NCI-H774 (cell line): ENCODE data around the gene APIP.
"Not testable (repeated sequence)": the region's sequence is repeated elsewhere in the genome, so short reads cannot be mapped to it uniquely, and the experiment has no call there.

Experiments
- DNase-seq: peaks from one replicate; lab custom pipeline; 2025; lab: John Stamatoyannopoulos, UW

APIP gene

DNA sequence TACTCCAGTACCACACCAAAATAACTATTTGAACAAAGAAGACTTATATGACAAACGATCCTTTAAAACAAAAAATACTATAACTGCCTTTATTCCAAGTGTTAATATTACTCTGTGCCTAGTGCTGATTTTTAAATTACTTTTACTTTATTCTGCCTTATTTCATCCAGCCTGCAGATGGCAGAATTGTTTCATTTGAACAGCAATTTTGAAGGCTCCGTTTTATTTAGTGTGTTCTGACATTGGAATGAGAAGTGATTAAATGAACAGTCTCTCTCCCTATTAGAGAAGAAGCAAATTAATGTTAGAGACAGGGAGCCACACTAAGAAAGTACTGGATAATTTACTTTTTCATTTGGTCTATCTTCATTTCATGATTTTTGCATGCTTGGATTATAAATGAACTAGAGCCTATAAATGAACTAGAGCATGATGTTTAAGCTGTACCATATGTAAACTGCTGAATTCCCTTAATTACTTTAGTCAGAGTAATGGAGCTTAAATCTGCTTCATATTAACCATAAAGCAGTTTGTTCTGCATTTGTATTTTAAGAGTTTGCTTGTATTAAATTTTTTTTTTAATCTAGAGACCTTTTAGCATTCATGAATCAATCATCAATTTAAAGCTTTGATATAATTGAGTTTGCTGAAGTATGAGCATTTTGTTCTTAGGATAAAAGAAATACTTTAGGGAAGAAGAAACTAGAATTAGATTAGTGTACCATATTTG, 10.1 kb upstream of the APIP start:
- no peak for DNase-seq

DNA sequence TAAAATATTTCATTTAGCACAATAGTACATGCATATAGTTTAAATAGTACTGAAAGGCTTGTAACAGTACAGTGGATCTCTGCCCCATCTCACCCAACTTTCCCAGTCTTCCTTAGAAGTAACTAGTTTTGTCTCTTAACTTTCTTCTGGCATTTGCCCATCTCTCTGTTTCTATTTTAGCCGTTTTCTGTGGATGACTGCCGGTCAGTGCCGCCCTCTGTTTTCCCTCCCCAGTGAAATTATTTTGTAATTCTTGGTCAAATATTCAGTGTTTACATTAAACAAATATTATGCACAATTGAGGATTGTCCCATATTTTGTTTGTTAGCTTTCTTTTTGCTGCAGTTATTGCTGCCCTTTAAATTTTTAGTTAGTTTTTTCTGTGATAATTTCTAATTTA, 8.5 kb upstream of the APIP start:
- DNase-seq = no peak

DNA sequence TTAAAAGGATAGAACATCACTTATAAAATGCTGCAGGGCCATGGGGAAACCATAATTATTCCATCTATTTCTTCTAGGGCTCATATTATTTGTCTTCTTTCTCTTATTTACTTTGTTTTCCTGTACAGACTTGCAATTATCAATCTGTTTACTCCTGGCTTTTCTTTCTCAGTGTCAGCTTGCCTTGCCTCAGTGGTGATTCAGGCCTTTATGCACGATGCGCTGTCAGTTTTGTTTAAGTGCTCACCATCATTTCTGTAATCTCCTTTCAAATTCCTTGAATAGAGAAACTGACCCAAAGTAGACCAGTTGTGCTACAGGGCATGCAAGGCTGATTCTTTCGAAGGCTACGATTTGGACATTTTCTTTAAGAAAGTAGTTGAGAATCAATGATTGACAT, 5.0 kb upstream of the APIP start:
- DNase-seq = no peak

DNA sequence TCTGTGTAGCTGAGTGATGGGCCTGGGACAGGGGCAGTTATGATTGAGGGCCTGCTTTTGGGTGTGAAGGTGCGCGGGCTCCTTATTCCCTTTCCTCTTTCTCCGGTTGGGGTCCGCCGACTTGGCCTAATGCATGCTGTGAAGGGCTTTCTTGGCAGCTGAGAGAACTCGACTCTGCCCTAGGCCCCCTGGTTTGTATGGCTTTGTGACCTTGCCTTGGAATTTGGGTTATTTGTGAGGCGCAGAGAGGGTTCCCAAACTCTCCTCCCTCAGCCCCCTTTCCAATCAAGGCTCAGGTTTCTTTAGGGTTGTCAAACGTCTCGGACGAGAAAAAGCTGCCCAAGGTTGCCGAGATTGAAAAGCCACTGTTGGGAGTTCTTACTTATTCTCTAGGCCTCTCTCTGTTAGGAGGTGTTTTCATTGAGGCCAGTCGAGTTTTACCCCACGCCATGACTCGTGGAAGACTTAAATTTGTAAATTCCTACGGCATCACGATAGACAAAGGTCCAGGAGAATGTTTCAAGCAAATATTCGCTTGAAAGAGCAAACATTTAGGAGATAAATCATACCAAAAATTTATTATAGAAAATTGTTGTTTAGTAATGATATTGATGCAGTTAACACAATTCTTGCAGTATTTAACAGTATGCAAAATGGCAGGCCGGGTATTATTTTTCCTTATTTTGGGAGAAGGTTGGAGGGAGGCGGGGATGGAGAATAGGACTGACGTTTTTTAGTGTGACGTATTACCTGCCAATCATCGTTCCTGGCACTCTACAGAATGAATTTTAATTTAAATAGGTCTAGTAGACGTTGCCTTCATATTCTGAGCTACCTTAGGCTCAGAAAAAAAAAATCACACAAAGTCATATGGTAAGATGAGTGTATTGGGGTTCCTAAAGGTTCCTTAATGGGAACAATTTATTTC, 928 bp upstream of the APIP start:
- DNase-seq = no peak

GRCh38 chr11:34915136-34916014, 804 bp downstream of the APIP start:
- DNase-seq = peak; percentile 35

DNA sequence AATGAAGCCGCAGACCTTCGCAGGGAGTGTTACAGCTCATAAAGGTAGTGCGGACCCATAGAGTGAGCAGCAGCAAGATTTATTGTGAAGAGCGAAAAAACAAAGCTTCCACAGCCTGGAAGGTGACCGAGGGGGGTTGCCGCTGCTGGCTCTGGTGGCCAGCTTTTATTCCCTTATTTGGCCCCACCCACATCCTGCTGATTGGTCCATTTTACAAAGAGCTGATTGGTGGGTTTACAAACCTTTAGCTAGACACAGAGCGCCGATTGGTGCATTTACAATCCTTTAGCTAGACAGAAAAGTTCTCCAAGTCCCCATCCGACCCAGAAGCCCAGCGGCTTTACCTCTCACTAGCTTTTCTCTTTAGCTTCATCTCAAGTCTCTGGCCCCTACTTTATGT, 2.6 kb downstream of the APIP start:
- DNase-seq = not testable (repeated sequence)

DNA sequence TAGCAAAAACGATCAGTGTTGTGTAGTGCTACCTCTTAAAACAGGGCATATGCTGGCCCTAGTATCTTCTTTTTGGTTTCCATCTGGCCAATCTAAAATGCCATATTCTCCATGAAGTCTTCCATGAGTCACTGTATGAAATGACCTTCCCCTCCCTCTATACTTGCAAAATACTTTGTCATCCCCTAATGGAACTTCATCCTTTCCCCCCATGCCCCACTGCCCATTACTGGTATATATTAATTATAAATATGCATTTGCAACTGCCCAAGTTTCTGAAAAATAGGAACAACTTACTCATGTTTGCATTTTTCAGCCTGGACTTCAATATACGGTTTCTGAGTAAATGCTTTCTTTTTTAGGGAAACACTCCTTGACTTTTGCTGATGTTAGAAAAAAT, 4.5 kb downstream of the APIP start:
- no peak for DNase-seq

DNA sequence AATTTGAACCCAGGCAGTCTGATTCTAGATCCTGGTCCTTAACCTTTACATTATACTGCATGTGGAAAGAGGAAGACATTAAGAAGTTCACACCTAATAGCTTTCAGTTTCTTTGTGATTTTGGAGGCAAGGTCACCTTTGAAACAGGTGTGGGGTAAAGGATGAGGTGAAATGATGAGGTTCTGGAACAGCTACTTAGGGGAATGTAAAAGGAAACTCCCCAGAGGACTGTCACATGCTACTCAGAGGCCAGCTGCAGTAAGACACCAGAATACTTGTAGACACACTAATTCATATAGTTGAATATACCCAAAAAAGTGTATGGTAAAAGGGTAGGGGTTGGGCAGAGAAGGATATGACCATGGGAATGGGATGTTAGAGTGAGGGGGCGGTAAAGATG, 5.4 kb downstream of the APIP start:
- no peak for DNase-seq

GRCh38 chr11:34909955-34910354, 6.2 kb downstream of the APIP start:
- DNase-seq = no peak

DNA sequence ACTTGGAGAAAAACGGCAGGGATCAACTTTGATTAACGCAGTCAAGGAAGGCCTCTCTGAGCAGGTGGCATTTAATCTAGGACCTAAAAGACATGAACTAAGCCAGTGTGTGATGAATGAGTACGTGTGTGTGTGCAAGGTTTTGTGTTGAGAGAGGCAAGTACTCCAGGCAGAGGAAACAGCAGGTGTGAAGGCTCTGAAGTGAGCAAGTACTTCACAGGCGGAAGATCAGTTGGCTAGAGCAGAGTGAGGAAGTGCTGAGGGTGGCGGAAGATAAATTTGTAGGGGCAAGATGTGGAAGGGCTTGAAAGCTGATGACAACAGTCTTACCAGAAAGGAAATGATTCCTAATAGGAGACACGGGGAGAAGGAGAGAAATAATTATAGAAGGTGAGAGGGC, 6.8 kb downstream of the APIP start:
- peak; percentile 48 for DNase-seq

DNA sequence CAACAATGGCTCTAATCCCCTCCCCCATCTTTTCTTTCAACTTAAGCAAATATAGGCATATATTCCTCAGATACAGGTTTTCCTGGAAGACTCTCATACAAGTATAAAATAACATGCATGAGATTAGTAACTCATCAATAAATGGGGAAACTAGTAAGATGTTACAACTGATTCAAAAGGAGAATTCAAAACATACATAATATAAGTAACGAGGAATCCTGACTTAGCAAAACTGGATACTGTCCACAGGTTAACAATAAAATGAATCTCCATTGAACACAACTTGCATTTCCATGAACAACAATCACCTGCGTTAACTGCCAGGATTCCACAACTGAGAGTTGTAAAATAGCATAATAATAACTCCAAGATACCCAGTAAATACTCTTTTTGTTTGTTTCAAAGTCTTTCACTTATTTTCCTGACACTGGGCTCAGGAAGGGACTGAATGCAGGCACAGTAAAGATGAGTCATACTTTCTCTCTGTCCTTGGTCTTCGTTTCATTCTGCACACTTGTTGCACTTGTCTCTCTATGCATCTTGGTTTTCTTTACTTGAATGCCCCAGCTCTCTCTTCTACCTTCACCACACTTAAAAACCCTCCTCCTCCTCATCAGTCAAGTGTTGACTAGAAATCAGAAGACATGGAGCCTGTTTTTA, 8.1 kb downstream of the APIP start:
- DNase-seq = no peak

GRCh38 chr11:34905666-34906065, 10.5 kb downstream of the APIP start:
- DNase-seq = no peak

DNA sequence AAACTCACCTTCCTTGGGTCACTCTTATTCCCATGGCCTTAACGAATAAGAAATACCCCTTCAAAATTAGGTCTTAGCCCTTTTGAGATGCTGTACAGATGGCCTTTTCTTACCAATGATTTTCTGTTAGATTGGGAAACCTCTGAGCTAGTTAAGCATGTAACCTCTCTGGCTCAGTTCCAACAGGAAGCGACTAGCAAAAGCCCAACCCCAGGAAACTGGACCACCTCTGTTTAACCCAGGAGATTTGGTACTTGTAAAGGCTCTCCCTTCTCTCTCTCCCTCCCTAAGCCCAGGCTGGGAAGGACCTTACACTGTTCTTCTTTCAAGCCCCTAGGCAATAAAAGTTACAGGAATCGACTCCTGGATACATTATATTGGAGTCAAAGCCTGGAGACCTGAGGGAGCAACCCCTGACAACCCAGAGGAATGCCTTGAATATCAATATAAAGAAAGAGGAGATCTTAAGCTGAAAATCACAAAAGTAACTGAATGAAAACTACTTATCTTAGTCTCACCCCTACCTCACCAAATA, 11.7 kb downstream of the APIP start:
- DNase-seq = no peak

GRCh38 chr11:34899633-34900016, 16.6 kb downstream of the APIP start:
- DNase-seq = no peak

- no peak for DNase-seq
Measured at GRCh38 chr11:34898474-34898873, 17.7 kb downstream of the APIP start.

GRCh38 chr11:34897171-34897870, 18.9 kb downstream of the APIP start:
- DNase-seq = no peak

DNA sequence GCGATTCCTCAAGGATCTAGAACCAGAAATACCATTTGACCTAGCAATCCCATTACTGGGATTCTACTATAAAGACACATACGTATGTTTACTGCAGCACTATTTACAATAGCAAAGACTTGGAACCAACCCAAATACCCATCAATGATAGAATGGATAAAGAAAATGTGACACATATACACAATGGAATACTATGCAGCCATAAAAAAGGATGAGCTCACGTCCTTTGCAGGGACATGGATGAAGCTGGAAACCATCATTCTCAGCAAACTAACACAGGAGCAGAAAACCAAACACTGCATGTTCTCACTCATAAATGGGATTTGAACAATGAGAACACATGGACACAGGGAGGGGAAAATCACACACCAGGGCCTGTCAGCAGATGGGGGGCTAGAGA, 20.0 kb downstream of the APIP start:
- not testable (repeated sequence) for DNase-seq

DNA sequence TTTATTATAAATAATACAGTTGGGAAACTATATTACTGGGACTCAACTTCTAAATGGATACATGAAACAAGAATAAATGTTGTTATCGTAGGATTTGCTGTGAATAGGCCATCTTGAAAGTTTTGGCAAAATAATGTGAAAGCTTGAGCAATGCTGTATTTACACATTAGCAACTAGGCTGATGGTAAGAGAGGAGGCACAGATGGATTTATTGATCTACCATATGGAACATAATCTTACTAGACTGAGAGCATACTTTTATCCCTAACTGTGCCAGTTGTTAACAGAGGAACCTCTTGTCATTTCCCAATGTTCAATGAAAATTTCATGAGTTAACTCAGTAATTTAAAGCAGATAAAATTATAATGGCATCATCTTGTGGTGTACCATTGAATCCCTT, 22.8 kb downstream of the APIP start:
- no peak for DNase-seq

DNA sequence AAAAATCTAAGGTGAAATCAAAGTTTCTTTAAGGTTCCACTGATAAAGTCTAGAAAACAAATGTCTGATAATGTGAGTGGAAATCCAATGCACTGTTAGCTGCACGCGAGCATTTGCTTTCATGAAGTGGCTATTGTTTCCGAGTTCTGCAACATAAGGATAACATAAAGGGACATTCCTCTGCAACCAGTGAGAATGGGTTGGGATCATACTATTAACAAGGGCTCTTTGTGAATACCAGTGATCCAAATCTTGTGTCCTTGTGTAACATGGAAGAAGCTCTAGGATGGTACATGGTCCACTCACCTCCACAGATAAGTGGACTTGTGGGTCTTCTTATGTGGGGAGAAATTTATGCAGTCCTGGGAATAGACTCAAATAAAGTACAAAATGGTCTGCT, 24.6 kb downstream of the APIP start:
- no peak for DNase-seq

GRCh38 chr11:34890812-34891211, 25.4 kb downstream of the APIP start:
- DNase-seq = peak; percentile 45

GRCh38 chr11:34890089-34890488, 26.1 kb downstream of the APIP start:
- no peak for DNase-seq
